ENCODE results near the gene SMC3.

The SMC3 gene

DNA sequence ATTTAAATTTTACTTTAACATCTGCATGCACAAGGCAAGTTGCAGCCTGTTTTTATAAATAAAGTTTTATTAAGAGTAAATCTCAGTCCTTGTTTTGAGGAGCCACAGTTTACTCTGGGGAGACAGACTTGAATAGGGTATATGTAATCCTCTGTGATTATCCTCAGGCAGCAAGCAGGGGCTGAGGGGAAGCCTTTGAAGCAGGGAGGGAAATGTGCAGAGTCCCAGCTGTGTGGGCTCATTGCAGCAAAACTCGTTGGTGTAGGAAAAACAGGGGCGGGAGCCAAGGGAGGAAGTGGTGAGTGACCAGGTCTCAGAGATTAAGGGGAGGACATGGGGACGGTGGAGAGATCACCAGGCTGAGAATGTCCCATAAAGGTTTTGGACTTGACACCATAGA, 34.3 kb upstream of the SMC3 start:
- Mint-ChIP-seq H3K27ac (peak overlapping the region; percentile 66), H3K27me3 (peaks cover 3% of the 10 kb centered on the region), H3K36me3 (ENCODE audit: low read depth) (peaks cover 2% of the 10 kb centered on the region), H3K9me3 (no peaks in the 10 kb centered on the region), H3K4me3 (no peak overlapping the region), H3K4me1 (peaks cover 66% of the 10 kb centered on the region)
- ATAC-seq (no peak), DNase-seq (no peak)

- peaks cover 52% of the 10 kb centered on the region for H3K4me1 Mint-ChIP-seq
- DNase-seq (no peak), ATAC-seq (no peak)
- peaks cover 3% of the 10 kb centered on the region for H3K27me3 Mint-ChIP-seq
- H3K36me3 Mint-ChIP-seq (ENCODE audit: low read depth): peaks cover 2% of the 10 kb centered on the region
- H3K27ac Mint-ChIP-seq: peak overlapping the region; percentile 59
- no peak overlapping the region for H3K4me3 Mint-ChIP-seq
- no peaks in the 10 kb centered on the region for H3K9me3 Mint-ChIP-seq
These were observed 32.9 kb upstream of the SMC3 start for GRCh38 chr10:110534571-110534970.

- H3K4me1 Mint-ChIP-seq: peaks cover 50% of the 10 kb centered on the region
These were observed 31.3 kb upstream of the SMC3 start for GRCh38 chr10:110535958-110536891.

GRCh38 chr10:110539091-110539490, 28.4 kb upstream of the SMC3 start:
- Mint-ChIP-seq H3K36me3 (ENCODE audit: low read depth) (peaks cover 2% of the 10 kb centered on the region), H3K27me3 (peaks cover 3% of the 10 kb centered on the region), H3K9me3 (no peaks in the 10 kb centered on the region), H3K4me3 (no peak overlapping the region), H3K4me1 (peaks cover 44% of the 10 kb centered on the region), H3K27ac (no peak overlapping the region)
- no peak for DNase-seq
- no peak for ATAC-seq

More at GRCh38 chr10:110535958-110536891, 31.3 kb upstream of the SMC3 start:
- H3K9me3 Mint-ChIP-seq: no peaks in the 10 kb centered on the region
- peaks cover 2% of the 10 kb centered on the region for H3K36me3 Mint-ChIP-seq (ENCODE audit: low read depth)
- H3K27me3 Mint-ChIP-seq: peaks cover 3% of the 10 kb centered on the region
- H3K4me3 Mint-ChIP-seq: peak overlapping the region; percentile 72
- H3K27ac Mint-ChIP-seq: peak overlapping the region; percentile 99
- ATAC-seq (peak; percentile 98), DNase-seq (peak; percentile 80)

DNA sequence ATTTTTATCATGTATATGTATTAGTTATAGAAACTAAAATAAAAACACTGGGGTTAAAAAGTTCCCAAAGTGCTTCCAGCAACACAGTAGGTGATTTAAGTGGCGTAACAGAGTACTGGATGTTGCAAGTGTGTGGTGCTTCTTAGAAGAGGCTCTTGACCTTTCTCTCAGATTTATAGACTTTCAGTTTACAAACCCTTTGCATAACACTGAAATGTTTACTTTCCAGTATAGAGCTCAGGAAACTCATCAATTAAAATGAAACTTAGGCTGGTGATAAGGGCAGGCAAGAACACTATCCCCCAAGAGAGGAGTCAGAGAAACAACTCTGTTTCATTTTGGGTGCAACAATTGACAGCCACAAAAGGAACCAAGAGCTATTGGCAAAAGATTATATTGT, 27.5 kb upstream of the SMC3 start:
- ATAC-seq: no peak
- DNase-seq: no peak
- H3K27ac Mint-ChIP-seq: peak overlapping the region; percentile 41
- no peak overlapping the region for H3K4me3 Mint-ChIP-seq
- peaks cover 35% of the 10 kb centered on the region for H3K4me1 Mint-ChIP-seq
- peaks cover 3% of the 10 kb centered on the region for H3K27me3 Mint-ChIP-seq
- H3K36me3 Mint-ChIP-seq (ENCODE audit: low read depth): peaks cover 2% of the 10 kb centered on the region
- no peaks in the 10 kb centered on the region for H3K9me3 Mint-ChIP-seq

DNA sequence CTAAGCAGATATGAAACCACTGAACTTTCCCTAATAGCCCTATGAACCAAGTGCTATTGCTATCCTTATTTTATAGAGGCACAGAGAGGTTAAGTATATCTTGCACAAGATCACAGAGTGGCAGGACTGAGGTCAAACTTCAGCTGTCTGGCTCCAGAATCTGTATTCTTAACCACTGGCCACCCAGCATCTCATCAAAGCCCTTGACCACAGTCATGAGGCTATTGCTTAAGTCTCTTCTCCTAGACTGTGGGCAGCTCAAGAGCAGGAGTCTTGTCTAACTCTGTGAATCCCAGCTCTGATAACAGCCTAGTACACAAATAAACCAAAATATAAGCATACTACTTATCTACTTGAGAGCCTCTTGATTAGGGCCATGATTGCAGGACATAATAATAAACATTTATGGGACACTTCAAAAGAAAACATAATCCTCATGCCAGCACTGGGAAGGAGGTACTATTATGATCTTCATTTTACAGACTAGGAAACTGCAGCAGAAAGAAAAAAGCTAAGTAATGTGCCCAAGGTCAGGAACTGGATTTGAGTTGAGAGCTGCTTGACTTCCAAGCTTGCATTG, 22.4 kb upstream of the SMC3 start:
- H3K36me3 Mint-ChIP-seq (ENCODE audit: low read depth): no peaks in the 10 kb centered on the region
- no peak for ATAC-seq
- no peak overlapping the region for H3K27ac Mint-ChIP-seq
- H3K27me3 Mint-ChIP-seq: peaks cover 9% of the 10 kb centered on the region
- H3K9me3 Mint-ChIP-seq: no peaks in the 10 kb centered on the region
- no peak for DNase-seq
- no peak overlapping the region for H3K4me3 Mint-ChIP-seq
- peaks cover 16% of the 10 kb centered on the region for H3K4me1 Mint-ChIP-seq

DNA sequence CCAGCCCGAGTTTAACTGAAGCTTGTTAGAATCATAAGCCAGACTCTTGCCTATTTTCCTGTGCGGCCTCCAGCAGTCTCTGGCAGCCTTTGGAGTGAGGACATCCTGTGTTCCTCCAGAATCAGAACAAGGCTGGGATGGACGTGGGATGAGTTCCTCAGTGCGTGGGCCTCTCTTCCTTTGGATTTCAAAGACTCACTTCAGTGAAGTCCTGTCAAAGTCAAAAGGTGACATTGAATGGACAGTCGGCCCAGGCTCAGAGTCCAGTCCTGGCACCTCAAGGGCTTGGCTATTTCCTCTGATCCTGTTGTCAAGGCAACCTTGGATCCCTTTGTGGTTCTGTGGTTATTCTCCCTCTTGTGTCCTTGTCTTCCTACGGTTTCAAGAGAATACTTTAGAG, 21.4 kb upstream of the SMC3 start:
- Mint-ChIP-seq H3K4me3 (no peak overlapping the region), H3K27me3 (peaks cover 14% of the 10 kb centered on the region), H3K36me3 (ENCODE audit: low read depth) (no peaks in the 10 kb centered on the region), H3K9me3 (no peaks in the 10 kb centered on the region), H3K27ac (no peak overlapping the region), H3K4me1 (peaks cover 12% of the 10 kb centered on the region)
- no peak for ATAC-seq
- no peak for DNase-seq

DNA sequence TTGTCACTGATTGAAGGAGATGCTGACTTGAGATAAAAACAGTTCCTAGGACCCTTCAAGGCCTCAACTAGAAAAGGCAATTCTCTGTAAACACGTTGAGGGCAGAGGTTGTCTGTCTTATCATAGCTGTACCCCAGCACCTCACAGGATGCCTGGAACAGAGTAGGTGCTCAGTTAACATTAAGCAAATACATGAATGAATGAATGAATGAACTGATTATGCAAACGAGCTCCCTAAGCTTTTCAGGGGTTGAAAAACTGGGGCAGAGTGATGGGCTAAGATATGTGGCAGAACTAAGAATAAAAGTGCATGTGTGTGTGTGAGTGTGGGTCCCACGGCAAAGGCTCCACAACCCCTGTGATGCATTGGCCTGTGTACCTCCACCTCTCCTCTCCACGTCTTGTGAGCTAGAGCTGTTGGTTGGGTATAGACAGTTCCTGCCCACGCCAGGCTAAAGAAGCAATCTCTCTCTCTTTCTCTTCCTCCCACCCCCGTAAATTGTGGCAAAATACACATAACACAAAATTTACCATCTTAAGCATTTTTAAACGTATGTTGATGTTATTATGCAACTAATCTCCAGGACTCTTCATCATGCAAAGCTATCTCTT, 20.9 kb upstream of the SMC3 start:
- peaks cover 18% of the 10 kb centered on the region for H3K27me3 Mint-ChIP-seq
- no peaks in the 10 kb centered on the region for H3K36me3 Mint-ChIP-seq (ENCODE audit: low read depth)
- peaks cover 12% of the 10 kb centered on the region for H3K4me1 Mint-ChIP-seq
- peak overlapping the region; percentile 21 for H3K27ac Mint-ChIP-seq
- H3K9me3 Mint-ChIP-seq: no peaks in the 10 kb centered on the region
- no peak overlapping the region for H3K4me3 Mint-ChIP-seq
- DNase-seq (no peak), ATAC-seq (no peak)

DNA sequence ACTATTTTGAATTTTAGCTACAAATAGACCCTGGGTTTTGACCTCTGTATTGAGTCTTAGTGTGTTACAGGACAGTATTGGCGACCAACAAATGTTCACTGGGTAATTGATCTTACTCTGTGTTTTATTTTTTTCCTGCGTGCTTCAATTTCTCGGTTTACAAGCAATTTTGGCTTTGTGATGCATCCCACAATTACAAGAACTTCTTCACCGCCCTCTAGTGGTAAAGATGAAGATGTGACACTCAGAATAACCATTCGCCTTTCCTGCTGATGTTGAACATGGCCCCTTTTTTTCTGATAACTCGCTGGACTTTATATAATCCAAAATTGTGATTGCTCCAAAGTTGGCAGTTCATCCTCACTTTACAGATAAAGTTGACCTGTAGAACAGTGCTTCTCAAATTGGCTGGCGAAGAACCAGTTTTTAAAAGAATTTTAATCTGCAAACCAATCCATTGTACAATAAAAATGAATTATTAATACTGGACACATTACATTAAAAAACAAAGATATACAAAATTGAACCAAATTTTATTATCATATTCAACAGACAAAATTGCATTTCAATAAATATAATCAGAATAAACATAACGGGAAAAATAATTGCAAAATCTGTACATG, 20.2 kb upstream of the SMC3 start:
- no peaks in the 10 kb centered on the region for H3K36me3 Mint-ChIP-seq (ENCODE audit: low read depth)
- peaks cover 24% of the 10 kb centered on the region for H3K27me3 Mint-ChIP-seq
- ATAC-seq: peak; percentile 46
- H3K9me3 Mint-ChIP-seq: no peaks in the 10 kb centered on the region
- no peak for DNase-seq
- peaks cover 12% of the 10 kb centered on the region for H3K4me1 Mint-ChIP-seq
- no peak overlapping the region for H3K4me3 Mint-ChIP-seq
- peak overlapping the region; percentile 21 for H3K27ac Mint-ChIP-seq

DNA sequence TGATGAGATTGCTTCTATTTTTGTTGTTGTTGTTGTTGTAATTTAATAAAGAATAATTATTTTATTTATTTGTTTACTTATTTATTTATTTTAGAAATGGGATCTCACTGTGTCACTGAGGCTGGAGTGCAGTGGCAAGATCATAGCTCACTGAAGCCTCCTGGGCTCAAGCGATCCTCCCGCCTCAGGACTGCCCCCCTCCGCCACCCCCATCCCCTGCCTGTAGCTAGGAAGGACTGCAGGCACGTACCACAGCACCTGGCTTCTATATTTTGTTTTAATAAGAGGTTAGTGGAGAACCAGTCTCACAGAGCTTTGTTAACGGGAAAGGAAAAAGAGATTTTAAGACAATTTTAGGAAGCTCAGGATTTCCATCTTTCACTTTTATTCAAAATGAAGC, 19.5 kb upstream of the SMC3 start:
- H3K4me3 Mint-ChIP-seq: no peak overlapping the region
- no peak overlapping the region for H3K27ac Mint-ChIP-seq
- H3K9me3 Mint-ChIP-seq: no peaks in the 10 kb centered on the region
- no peak for ATAC-seq
- DNase-seq: no peak
- peaks cover 27% of the 10 kb centered on the region for H3K27me3 Mint-ChIP-seq
- H3K36me3 Mint-ChIP-seq (ENCODE audit: low read depth): no peaks in the 10 kb centered on the region
- peaks cover 12% of the 10 kb centered on the region for H3K4me1 Mint-ChIP-seq

GRCh38 chr10:110549211-110549610, 18.3 kb upstream of the SMC3 start:
- H3K4me3 Mint-ChIP-seq: no peak overlapping the region
- peaks cover 27% of the 10 kb centered on the region for H3K27me3 Mint-ChIP-seq
- peaks cover 9% of the 10 kb centered on the region for H3K4me1 Mint-ChIP-seq
- no peak overlapping the region for H3K27ac Mint-ChIP-seq
- no peaks in the 10 kb centered on the region for H3K36me3 Mint-ChIP-seq (ENCODE audit: low read depth)
- no peak for DNase-seq
- ATAC-seq: no peak
- no peaks in the 10 kb centered on the region for H3K9me3 Mint-ChIP-seq

DNA sequence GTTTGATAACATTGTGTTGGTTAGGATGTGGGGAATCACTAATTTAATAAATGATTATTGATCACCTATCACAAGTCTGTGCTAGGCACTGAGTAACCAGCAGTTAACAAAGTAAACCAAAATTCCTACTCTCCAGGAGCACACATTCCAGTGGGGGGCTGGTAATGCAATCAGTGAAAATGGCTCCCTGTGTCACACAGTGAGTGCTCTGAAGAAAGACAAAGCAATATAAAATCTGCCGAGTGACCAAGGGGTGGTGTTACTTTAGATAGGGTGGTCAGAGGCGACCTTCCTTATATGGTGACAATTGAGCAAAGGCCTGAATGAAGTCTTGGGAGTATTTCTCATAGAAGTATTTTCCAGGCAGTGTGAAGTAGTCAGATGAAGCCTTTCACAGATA, 13.6 kb upstream of the SMC3 start:
- Mint-ChIP-seq H3K4me3 (no peak overlapping the region), H3K9me3 (no peaks in the 10 kb centered on the region), H3K27me3 (peaks cover 19% of the 10 kb centered on the region), H3K27ac (no peak overlapping the region), H3K4me1 (peaks cover 6% of the 10 kb centered on the region), H3K36me3 (ENCODE audit: low read depth) (no peaks in the 10 kb centered on the region)
- ATAC-seq: no peak
- DNase-seq: no peak

DNA sequence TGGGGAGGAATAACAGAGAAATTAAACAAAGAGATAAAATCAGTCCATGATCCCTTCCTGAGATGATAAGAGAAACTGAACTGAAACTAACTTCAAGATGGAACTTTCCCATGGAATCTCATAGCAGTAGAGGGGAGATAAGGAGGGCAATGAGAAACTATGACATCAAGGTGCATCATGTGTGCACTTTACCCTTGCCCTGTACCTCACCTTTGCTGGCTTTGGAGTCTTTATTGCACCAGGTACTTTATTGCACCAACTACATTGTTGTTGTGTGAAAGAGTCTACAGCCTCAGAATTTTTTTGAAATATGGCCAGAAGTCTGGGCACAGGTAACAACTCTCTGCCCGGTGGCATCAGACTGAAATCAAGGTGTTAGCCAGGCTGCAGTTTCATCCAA, 11.2 kb upstream of the SMC3 start:
- no peak for ATAC-seq
- H3K27ac Mint-ChIP-seq: no peak overlapping the region
- H3K27me3 Mint-ChIP-seq: peaks cover 14% of the 10 kb centered on the region
- DNase-seq: no peak
- H3K36me3 Mint-ChIP-seq (ENCODE audit: low read depth): no peaks in the 10 kb centered on the region
- H3K9me3 Mint-ChIP-seq: peaks cover 2% of the 10 kb centered on the region
- peaks cover 6% of the 10 kb centered on the region for H3K4me1 Mint-ChIP-seq
- H3K4me3 Mint-ChIP-seq: no peak overlapping the region

- no peak overlapping the region for H3K27ac Mint-ChIP-seq
- H3K4me3 Mint-ChIP-seq: no peak overlapping the region
- H3K9me3 Mint-ChIP-seq: peaks cover 3% of the 10 kb centered on the region
- DNase-seq (peak; percentile 77), ATAC-seq (peak; percentile 96)
- peaks cover 6% of the 10 kb centered on the region for H3K4me1 Mint-ChIP-seq
- H3K36me3 Mint-ChIP-seq (ENCODE audit: low read depth): no peaks in the 10 kb centered on the region
- H3K27me3 Mint-ChIP-seq: peaks cover 6% of the 10 kb centered on the region
These were observed 10.4 kb upstream of the SMC3 start for GRCh38 chr10:110556969-110557601.

Data from activated naive CD8-positive, alpha-beta T cell treated with anti-CD3 and anti-CD28 coated beads, Interleukin-2, amount 50 U/mL, for 24 hours (primary cell).